ENCODE data around the gene MESP1.

DNA sequence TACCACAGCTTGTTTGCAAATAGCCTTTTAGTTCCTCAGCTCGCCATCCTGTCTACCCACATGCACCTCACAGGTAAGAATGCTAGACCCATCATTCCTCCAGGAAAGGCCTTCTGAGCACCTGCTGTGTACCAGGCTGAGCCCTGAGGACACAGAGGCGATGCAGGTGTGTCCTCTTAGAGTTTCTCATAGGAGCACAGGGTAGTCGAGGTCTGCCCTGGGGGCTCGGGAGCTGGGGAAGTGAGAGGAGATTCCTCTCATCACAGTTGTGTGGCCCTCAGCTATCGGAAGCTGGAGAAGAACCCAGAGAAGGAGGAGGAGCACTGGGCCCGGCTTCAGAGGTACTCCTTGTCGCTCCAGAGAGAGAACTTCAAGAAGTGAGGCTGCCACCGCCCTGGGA lies 8.0 kb downstream of the MESP1 start:
- TF ChIP-seq EZH2phosphoT487 (IDR thresholded peaks at IDR 0.05) (no peak), CTCF (IDR thresholded peaks at IDR 0.05) (no peak), EZH2 (IDR thresholded peaks at IDR 0.05) (no peak)

All from neural progenitor cell (in vitro differentiated cells).